Activated CD4-positive, CD25-positive, alpha-beta regulatory T cell (primary cell): ENCODE data around the gene DUSP3.
A peak's percentile ranks its signal among the peaks of the same experiment; 100 is the strongest.

Experiments used
- DNase-seq, 4 experiments: peaks; one replicate each; lab custom pipeline; 2025; lab: John Stamatoyannopoulos, UW

The DUSP3 gene

DNA sequence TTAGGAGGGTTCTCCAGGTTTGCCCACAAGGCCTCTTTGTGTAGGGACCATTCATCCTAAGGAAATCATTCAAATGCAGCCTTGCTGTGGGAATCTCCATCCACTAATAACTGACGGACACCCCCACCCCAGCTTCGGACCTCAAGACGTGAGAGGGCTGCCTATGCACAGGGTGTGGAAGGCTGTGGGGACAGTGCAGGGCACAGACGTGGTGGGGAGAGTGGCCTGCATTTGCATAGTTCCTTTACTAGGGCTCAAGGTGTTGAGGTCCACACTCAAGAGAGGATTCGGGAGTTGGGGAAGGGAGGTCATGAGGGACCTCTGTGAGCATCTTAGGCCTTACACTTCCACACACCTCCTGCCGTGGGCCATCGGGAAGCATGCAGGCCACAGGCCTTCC is 9.8 kb downstream of the DUSP3 start:
- DNase-seq, result no peak

DNA sequence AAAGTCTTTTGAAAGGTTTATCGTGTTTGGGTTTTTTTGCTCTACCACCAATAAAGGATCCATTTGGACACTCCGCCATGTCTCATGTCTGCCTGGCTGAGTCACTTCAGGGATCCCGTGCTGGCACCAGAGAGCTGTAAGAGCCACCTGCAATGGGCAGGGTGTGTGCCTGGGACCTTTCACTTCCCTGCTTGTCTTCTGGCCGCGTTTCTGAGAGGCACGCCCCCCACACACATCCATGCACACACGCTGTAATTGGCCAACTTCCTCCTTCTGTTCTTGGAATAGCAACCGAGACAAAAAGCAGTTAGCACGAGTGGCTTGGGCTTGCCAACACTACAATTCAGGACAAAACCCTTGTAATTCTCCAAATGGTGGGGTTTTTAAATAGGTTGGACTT is 10.4 kb downstream of the DUSP3 start:
- no peak for DNase-seq

DNA sequence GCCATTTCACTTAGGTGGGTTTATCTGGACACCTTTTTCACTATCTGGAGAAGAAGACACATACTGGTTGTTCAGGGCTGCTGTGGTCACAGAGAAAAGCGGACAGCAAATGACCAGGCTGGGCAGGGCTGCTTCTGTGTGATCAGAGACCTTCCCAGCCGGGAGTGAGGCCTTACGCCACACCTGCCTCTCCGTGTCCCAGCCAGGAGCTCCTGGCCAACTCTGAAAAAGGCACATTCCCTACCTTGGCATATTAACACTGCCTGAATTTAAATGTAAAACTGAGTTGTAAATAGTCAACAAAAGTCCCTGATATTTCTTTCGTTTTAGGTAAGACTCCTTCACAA is 11.1 kb downstream of the DUSP3 start:
- DNase-seq, result no peak

DNA sequence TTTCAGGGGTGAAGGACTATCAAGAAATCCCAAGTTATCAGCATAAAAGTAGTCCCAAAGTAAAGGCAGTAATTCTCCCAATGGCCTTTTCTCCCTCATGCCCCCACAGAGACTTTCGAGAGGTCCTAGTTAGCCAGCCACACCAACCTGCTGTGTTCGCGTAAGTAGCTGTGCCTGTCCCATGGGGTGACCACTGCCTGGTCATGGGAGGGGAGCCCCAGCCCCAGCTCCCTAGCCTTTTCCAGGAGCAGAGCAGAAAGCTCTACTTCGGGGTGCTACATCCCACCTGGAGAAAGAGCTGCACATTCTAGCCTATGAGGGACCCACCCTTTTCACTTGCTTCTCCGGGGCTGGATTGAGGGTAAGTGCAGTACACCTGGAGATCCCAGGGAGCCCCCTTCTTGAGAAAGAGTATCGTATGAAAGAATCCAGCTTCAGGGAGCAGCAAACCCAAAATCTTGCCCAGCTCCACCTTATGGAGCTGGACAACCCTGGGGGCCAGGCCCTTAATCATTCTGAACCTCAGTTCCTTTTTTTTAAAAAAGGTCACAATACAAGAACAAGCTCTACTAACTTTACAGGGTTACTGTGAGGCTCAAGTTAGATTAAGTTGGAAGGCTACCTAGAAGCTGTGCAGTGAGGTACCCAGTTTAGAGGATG is 11.6 kb downstream of the DUSP3 start:
- no peak for DNase-seq

DNA sequence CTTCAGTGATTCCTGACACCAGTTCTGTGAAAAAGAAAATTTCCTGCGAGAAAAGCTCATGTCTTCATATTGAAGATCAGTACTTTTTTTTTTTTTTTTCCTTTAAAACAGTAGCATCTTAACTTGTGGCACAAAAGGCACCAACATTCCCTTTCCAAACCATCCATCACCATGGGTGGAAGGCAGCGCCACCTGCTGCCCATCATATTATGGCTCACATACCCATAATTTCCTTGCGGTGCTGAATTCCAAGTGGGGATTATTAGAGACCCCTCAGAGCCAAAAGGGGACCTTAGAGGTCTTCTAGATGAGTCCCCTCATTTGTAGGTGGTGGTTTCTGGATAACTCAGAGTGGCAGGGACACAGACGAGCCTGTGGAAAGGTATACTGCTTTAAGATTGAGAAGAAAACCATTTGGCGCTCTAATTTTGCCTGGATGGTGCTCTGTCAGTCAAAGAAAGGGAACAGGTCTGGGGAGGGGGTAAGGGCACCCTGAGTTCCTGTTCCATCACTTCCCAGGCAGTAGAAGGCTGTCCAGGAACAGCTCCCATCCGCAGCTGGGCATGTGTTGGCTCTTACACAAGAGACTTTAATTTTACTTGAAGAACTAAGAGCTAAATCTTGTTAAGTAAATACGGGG is 12.2 kb downstream of the DUSP3 start:
- DNase-seq, result peak in 3 of 4 experiments; percentile 8 to 29 (median 25)

DNA sequence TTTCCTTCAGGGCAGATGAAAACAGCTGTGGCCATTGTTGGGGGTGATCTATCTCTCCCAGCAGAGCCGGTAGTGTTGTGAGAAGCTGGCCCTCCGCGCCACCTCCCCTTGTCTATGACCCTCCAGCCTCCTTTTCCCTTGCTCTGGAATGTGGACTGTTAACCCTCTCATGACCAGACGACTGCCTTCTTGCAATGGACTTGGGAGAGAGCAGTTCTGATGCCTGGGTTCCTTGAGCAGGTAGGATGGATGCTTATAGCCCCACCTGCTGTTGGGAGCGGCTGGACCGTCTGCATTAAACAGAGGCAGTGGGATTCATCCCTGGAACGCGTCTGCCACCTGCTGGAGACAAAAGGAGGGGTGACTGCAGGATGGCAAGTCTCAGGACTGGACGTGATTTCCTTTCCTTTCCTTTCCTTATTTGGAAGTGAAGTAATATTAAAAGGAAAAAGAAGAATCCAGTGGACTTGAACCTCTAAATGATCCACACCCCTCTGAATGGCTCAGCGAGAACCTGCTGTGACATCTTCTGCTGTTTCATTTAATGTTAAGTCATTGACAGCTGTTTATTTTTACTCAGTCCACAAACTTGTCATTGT is 18.4 kb downstream of the DUSP3 start:
- DNase-seq, result peak; percentile 67 to 86 (median 79)

DNA sequence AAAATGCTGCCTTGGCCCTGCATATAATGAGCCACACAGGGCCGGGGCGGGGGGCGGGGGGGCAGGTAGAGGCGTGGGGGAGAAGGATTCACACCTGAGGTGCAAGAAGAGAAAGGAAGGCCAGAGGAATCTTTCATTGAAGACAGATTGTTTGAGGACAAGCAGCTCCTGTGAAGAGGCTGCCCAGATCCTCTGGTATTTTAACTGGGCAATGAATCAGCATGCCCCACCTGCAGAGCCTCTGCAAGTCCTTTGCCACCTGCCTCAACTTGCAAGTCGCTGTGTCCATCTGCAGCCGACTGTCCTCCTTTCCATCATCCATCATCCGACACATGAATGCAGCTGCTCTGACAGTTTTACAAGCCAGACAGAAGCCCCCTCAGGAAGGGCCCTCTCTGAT is 18.9 kb downstream of the DUSP3 start:
- no peak for DNase-seq

DNA sequence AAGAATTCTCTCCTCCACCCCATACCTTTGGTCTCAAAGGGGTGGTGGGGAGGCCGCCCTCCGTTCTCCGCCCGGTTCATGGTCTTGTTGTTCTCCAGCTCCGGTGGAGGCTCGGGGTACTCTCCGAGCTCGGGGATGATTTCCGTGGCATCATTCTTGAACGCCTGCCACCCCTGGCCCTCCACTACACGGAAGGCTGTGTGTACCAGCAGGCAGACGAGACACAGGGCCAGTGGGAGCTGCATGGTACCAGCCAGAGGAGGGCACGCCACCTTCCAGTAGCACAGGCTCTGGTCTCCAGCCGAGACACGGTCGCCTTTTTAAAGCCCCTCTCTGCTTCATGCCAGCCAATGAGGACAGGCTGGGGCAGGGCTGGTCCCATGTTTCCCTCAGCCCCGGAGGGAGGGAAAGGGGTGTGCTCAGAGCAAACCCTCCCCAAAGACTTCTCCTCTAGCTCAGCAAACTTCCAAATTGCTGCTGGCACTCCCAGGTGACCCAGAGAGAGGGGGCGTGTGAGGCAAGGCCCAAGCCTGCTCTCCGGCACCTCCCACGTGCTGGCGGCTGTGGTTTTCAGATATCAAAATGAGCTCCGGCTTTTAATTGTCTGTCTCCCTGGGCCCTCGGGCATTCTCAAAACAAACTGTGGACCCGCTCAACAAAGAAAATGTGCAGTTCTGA is 20.1 kb downstream of the DUSP3 start, which contains the start of gene SOST:
SOST (minus strand) TSS at position 295 of the 678 bp plus-strand sequence; CDS start at position 245, 50 bp downstream.
- DNase-seq, result no peak

DNA sequence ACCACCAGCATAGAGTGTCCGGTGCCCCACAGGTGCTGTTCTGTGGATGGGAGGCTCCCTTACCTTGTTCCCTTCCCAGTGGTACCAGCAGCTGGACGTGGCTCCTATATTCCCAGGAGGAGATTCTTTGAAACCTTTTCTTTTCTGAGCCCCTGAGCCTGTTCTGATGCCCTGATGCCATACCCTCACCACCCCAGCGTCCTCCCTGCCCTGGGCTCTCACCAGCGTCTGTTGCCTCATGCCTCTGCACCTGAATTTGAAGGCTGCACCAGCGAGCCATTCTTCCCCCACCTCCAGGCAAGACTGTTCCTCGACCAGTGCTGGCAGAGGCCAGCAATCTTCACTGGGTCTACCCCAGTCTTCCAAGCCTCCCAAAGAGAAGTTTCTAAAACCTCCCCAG is 20.7 kb downstream of the DUSP3 start:
- DNase-seq, result no peak

DNA sequence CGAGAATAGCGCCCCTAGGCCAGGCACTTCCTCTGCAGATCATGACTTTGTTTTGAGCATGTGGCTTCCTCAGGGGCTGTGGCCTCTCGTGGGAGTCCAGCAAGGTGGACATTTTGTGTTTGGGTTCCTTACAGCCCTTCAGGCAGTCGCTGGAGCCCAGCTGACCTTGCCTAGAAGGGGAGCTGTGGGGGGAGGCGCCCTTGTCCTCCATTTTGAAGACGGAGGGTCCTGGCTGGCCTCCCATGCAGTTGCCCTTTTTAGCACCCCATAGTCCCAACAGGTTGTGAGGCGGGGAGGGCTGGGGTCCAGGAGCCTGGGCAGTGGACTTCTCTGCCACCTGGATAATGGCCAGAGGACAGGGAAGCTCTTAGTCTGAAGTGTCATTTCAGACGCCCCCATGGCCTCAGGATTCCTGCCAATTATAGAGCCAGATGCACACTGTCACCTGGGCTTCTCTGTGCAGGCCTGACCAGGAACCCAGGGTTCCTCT is 21.6 kb downstream of the DUSP3 start:
- DNase-seq, result no peak

DNA sequence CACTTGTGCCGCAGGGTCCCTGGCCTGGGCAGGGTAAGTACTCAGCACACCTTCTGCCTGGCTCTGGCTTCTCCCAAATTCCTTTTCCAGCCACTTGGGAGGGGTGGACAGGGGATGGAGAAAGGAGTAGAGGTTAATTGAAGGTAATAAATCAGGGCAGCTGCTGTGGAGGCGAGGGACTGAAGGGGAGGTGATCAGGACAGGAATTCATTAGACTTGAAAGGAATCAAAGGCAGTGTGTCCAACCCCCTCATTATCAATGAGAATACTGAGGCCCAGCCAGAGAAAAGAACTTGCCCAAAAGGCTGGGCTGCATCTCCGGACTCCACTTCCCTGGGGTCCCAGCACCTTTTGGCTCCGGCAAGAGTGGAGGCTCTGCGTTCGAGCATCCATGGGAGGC is 22.6 kb downstream of the DUSP3 start:
- no peak for DNase-seq

DNA sequence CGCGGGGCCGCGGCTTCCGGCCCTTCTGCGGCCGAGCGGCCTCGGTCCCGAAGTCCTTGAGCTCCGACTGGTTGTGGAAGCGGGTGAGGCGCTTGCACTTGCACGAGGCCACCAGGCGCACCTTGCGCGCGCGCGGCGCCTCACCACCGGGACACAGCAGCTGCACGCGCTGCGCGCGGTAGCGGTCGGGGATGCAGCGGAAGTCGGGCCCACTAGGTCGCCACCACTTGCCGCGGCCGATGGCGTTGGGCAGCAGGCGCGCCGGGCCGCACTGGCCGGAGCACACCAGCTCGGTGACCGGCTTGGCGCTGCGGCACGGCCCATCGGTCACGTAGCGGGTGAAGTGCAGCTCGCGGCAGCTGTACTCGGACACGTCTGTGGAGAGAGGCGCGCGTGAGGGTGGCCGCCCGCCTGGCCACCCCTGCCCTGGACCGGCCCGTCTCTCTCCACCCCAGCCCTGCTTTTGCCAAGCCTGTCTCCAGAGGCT is 23.3 kb downstream of the DUSP3 start:
- DNase-seq, result no peak

DNA sequence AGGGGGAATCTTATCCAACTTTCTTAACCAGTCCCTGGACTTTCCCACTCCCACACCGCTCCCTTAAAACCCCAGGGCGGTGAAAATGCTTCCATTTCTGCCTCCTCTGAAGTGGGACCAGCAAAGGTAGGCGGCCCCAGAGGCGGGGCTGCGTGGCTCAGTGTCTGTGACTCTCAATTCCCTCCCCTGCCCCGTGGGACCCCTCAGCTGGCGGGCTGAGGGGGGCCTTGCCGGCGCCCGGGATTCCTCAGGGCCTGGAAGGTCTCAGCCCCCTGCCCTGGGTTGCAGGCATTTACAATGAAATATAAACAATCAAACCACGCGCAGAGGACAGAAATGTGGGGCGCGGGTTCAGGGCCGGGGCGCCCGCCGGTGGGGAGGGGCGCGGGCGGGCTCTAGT is 23.8 kb downstream of the DUSP3 start:
- DNase-seq, result no peak

DNA sequence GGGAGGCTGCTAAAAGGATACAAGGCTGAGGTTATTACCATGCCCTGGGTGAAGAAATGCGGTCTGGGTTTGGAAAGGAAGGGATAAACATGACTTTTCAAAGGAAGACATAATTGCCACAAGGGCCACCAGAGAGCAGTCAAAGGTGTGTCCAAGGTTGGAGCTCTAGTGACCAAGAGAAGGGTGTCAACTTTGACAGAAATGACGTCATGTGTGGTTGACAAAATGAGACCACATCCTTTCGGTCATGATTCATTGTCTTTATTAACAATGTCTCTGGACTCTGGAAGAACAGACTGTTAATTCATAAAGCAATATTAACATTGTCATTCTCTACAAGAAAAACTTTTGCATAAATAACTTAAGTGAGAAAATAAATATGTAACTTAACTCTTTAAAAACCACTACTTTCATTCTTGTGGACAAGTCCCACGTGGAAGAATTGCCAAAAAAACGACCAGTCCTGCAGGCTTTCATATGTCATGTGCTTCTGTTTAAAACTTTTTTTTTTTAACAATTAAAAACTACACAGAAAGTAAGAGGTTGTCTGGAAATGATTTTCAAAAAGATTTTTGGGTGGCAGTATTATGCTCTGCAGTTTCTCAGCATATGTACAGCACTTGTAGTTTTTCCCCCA is 25.2 kb downstream of the DUSP3 start:
- DNase-seq, result no peak

DNA sequence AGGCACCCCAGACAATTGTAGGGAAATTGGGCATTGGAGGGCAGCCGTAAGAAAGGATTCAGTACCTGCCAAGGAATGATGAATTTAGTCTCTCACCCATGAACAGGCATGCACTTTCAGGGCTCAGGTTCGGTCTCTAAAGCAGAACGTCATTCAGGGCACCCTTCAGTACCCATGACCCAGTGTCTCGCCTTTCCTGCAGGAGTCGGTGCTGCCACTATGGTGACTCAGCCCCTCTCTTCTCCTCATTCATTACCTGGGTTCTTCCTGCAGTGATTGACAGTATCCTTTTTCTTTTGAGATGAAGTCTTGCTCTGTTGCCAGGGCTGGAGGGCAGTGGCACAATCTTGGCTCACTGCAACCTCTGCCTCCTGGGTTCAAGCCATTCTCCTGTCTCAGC is 28.6 kb downstream of the DUSP3 start:
- DNase-seq, result no peak

DNA sequence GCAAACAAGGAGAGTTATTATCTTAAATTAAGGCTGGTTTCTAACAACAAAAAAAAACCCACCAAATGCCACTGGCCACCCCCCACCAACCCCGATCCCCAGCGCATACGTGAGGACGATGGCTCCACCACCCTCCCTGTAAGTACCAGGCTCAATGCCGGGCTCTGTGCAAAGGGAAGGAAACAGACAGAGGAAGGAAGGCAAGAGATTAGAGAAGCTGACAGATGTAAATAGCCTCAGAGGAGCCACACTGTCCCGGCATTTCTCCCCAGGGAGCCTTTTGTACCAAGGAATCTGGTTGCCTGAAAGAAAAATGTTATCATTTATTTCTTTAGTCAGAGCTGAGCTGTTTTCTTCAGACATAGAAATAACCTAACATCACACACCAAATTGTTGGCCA is 33.2 kb downstream of the DUSP3 start:
- DNase-seq, result no peak

DNA sequence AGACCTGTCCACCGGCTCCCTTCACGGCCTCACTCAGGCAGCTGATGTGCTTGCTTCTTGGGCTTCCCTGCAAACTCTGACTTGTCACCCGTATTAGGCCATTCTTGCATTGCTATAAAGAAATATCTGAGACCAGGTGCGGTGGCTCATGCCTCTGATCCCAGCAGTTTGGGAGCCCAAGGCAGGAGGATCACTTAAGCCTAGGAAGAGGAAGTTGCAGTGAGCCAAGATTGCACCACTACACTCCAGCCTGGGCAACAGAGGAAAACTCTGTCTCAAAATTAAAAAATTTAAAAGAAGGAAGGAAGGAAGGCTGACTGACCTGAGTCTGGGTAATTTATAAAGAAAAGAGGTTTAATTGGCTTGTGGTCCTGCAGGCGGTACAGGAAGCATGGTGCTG is 37.1 kb downstream of the DUSP3 start:
- no peak for DNase-seq

DNA sequence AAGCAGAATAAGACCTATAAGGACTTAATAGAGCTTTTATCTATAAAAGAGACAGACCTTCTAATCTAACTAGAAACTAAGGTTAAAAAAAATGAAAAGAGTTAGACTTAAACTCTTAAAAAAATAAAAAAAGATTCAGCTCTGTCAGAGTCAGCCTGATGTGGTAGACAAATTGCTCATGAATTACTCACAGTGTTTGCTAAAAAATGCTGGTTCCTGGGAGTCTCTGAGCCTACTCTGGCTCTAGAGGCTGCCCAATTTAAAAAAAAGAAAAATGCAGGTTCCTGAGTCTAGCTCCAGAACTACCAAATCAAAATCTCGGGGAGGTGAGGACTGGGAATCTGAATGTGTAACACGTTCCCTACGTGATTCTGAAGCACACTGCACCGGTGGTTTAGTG is 38.2 kb downstream of the DUSP3 start:
- DNase-seq, result no peak

DNA sequence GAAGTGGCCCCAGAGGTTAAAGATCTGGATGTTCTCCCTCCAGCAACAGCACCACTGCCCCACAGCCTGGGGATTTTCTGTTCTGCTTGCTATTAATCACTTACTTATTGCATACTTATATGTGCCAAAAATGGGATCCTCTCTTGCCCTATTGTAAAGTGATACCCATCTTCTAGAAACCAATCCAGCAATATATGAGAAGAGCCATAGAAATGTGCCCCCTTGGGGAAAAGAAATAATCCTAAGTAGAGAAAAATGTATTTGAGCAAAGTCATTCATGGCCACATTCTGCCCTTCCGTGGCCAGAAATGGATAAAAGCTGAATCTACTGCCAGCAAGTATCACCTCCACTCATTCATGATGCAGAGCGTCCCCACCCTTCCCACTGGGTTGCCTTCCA is 41.1 kb downstream of the DUSP3 start:
- DNase-seq, result no peak

DNA sequence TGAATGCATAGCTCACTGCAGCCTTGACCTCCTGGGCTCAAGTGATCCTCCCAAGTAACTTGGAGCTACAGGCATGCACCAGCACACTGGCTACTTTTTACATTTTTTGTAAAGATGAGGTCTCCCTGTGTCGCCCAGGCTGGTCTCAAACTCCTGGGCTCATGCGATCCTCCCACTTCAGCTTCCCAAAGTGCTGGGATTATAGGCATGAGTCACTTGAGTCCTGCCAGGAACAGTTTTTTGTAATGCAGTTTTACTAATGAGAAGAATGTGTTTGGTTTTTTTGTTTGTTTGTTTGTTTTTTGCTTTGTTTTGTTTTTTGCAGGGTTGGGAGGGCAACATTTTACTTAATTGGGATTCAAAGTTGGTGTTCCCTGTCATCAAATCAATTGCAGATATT is 42.4 kb downstream of the DUSP3 start:
- no peak for DNase-seq

DNA sequence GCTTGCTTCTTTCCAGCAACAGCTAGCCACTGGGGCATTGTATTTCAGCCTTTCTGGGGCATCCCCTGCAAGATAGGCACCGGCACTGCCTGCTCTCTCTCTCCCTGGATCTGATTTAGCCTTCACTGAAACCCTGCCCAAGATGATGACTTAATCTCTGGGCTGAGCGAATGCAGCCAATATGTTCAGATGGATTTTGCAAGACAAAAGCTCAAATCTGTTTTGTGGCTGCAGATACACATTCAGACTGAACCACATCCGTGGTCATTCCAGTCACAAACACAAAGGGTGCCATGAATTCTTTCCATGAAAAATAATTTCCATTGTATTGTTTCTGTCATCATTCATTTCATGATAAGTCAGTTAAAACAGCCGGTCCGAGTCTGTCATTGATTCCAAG is 44.4 kb downstream of the DUSP3 start:
- no peak for DNase-seq

DNA sequence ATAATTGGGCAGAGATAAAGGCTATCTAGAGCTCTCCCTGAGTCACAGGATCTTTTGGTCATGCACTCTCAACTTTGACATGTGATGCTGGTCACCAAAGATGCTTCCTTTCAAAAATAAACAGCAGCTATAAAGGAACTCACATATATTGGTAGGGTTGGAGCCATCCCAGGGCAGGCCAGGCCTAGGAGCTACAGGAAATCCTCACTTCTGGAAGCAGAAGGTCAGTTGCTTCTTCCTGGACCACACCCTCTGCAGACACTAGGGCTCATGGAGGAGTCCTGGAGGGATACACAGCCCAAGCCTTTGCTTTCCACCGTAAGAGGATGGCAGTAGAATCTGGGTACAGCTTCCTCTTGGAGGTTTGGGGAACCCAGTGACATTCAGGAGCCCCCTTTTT is 44.8 kb downstream of the DUSP3 start:
- no peak for DNase-seq
